Measurements from ENCODE around the gene CCDC85A. TPM values are rescaled to one million over a fixed set of nuclear protein-coding genes. Genes with fewer than 3 reads are reported as not detected.
"Not testable (repeated sequence)": the region's sequence is repeated elsewhere in the genome, so short reads cannot be mapped to it uniquely, and the experiment has no call there.

CCDC85A gene
- total RNA-seq, 1 donor from 2014 or later: 16.4 TPM

DNA sequence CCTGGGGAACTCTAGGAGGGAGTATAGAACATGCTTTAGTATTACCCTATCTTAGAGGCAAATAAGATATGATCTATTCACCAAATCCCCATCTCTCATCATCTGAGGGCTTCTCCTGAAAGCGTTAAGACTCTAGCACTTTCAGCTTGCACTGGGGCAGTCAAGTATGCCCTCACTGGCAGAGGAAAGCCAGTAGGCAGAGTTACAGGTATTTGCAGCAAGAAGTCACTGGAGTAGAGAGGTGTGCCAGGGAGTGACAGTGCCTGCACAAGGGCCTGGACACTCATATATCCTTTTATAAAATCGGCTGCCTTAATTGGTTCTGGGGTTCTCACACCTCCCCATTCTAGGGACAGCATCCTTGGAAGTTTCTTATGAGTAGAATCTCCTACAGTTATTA lies 31.9 kb upstream of the CCDC85A start:
- no peaks in the 10 kb centered on the region for H3K9me3 Mint-ChIP-seq (ENCODE audit: unreplicated experiment)
- H3K4me3 Mint-ChIP-seq (ENCODE audit: unreplicated experiment): no peak overlapping the region
- TF ChIP-seq CTCF (IDR thresholded peaks at IDR 0.05; ENCODE audit: unreplicated experiment): no peak
- DNase-seq (ENCODE audit: low spot score): no peak
- no peak overlapping the region for H3K27ac Mint-ChIP-seq (ENCODE audit: unreplicated experiment)
- H3K27me3 Mint-ChIP-seq (ENCODE audit: unreplicated experiment): peaks cover 2% of the 10 kb centered on the region
- peaks cover 4% of the 10 kb centered on the region for H3K36me3 Mint-ChIP-seq (ENCODE audit: low read depth, unreplicated experiment)
- no peaks in the 10 kb centered on the region for H3K4me1 Mint-ChIP-seq (ENCODE audit: unreplicated experiment)

- Mint-ChIP-seq H3K4me1 (ENCODE audit: unreplicated experiment) (no peaks in the 10 kb centered on the region), H3K4me3 (ENCODE audit: unreplicated experiment) (no peak overlapping the region)
Measured at GRCh38 chr2:56155188-56155587, 28.6 kb upstream of the CCDC85A start.

GRCh38 chr2:56159875-56160274 lies 23.9 kb upstream of the CCDC85A start:
- H3K4me1 Mint-ChIP-seq (ENCODE audit: unreplicated experiment); H3K27ac Mint-ChIP-seq (ENCODE audit: unreplicated experiment); H3K36me3 Mint-ChIP-seq (ENCODE audit: low read depth, unreplicated experiment); H3K27me3 Mint-ChIP-seq (ENCODE audit: unreplicated experiment); H3K9me3 Mint-ChIP-seq (ENCODE audit: unreplicated experiment); H3K4me3 Mint-ChIP-seq (ENCODE audit: unreplicated experiment); DNase-seq (ENCODE audit: low spot score): not testable (repeated sequence)

More at GRCh38 chr2:56155188-56155587, 28.6 kb upstream of the CCDC85A start:
- H3K36me3 Mint-ChIP-seq (ENCODE audit: low read depth, unreplicated experiment): peaks cover 3% of the 10 kb centered on the region
- H3K9me3 Mint-ChIP-seq (ENCODE audit: unreplicated experiment): no peaks in the 10 kb centered on the region
- no peak overlapping the region for H3K27ac Mint-ChIP-seq (ENCODE audit: unreplicated experiment)
- TF ChIP-seq CTCF (IDR thresholded peaks at IDR 0.05; ENCODE audit: unreplicated experiment): no peak
- no peaks in the 10 kb centered on the region for H3K27me3 Mint-ChIP-seq (ENCODE audit: unreplicated experiment)
- no peak for DNase-seq (ENCODE audit: low spot score)

DNA sequence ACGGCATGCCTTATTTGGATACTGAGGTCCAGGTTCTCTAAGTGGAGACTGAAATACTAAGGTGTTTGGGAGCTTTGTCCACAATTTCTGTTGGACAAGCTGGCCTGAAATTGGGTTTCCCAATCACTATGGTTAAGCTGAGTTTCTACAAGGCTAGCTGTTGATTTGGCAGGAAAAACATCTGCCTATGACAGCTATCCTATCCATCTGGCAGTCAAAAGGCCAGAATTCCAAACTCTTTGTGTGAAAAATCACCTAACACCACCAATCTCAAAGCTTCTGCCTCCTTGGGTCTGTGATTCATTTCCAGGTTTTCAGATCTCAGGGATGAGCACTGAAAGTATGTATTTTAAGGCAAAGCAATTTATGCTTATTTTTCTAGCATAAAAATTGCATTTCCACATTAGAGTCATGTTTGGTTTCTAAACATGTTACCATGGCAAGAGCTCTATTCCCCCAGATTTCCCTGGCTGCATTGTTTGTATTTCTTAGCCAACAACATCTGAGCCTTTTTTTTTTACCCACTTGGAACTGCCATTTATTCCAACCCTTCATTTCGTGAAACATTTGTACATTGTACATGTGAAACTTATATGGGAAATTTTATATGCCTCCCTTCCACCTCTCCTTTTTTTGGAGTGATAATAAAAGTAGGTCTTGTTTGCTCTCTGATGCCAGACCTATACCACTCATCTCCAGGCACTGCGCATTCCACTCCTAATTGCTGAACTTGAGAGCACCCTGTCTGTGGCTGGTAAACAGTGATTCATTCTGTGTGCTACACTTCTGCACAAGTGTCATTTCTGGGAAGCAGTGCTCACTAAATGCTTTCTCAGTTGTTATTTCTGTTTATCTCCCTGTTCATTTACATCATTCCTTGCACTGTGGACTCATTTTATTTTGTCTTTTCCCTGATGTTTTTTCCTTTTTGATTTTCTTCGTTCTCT lies 15.9 kb upstream of the CCDC85A start:
- Mint-ChIP-seq H3K27me3 (ENCODE audit: unreplicated experiment) (peaks cover 3% of the 10 kb centered on the region), H3K4me1 (ENCODE audit: unreplicated experiment) (no peaks in the 10 kb centered on the region), H3K36me3 (ENCODE audit: low read depth, unreplicated experiment) (peaks cover 11% of the 10 kb centered on the region), H3K9me3 (ENCODE audit: unreplicated experiment) (no peaks in the 10 kb centered on the region), H3K27ac (ENCODE audit: unreplicated experiment) (no peak overlapping the region), H3K4me3 (ENCODE audit: unreplicated experiment) (no peak overlapping the region)
- no peak for DNase-seq (ENCODE audit: low spot score)
- TF ChIP-seq CTCF (IDR thresholded peaks at IDR 0.05; ENCODE audit: unreplicated experiment): no peak

DNA sequence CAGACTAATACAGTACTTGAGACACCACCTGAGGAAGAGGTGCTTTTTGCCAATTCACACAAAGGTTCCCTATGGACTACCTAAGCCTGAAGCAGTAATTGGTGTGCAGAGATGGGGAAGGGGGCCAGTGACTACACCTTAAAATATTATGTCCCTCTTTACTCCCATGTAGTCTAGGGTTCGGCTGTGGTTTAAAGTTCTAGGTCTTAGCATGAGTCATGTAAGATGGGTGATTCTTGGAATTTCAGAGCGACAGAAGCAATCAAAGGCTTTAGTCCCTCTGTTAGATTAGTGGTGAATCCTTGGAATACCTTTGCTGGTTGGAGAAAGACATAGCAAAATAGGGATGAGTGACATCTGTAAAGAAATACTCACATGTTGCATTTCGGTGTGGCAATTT lies 14.3 kb upstream of the CCDC85A start:
- no peak overlapping the region for H3K4me3 Mint-ChIP-seq (ENCODE audit: unreplicated experiment)

More for the DNA sequence above, 14.3 kb upstream of the CCDC85A start:
- H3K27ac Mint-ChIP-seq (ENCODE audit: unreplicated experiment): no peak overlapping the region
- no peak for TF ChIP-seq CTCF (IDR thresholded peaks at IDR 0.05; ENCODE audit: unreplicated experiment)
- peaks cover 11% of the 10 kb centered on the region for H3K36me3 Mint-ChIP-seq (ENCODE audit: low read depth, unreplicated experiment)
- H3K9me3 Mint-ChIP-seq (ENCODE audit: unreplicated experiment): no peaks in the 10 kb centered on the region
- DNase-seq (ENCODE audit: low spot score): no peak
- peaks cover 3% of the 10 kb centered on the region for H3K27me3 Mint-ChIP-seq (ENCODE audit: unreplicated experiment)
- H3K4me1 Mint-ChIP-seq (ENCODE audit: unreplicated experiment): no peaks in the 10 kb centered on the region

Data from endothelial cell (in vitro differentiated cells).